Liver (tissue), 9 donors: Measurements from ENCODE around the gene ST3GAL2. TPM values are rescaled to one million over a fixed set of nuclear protein-coding genes. Genes with fewer than 3 reads are reported as not detected.

Experiments
- DNase-seq: peaks from one replicate; pipeline ENCODE4 v3.0.0-alpha.2; 2017; ENCODE audit warnings: low spot score
- H3K27ac ChIP-seq, 2 donors: one replicate each; pipeline ENCODE4 v1.7.0; 2013; ENCODE audit warnings: inconsistent platforms in 2 of 2, low read length in 2 of 2, control low read depth in 1 of 2, low read depth in 1 of 2, mild to moderate bottlenecking in 1 of 2
- H3K27me3 ChIP-seq, 4 donors: one replicate each; pipeline versions ENCODE4 v1.6.1 to v1.7.0; 2013; ENCODE audit warnings: low read length in 3 of 4, inconsistent platforms in 1 of 4, mild to moderate bottlenecking in 1 of 4, moderate library complexity in 1 of 4; ENCODE audit not compliant: control insufficient read depth in 4 of 4, insufficient read depth in 4 of 4
- H3K36me3 ChIP-seq, 4 donors: one replicate each; pipeline versions ENCODE4 v1.6.1 to v1.7.0; 2013; ENCODE audit warnings: low read length in 3 of 4, mild to moderate bottlenecking in 3 of 4, low read depth in 1 of 4, moderate library complexity in 1 of 4; ENCODE audit not compliant: control insufficient read depth in 4 of 4, insufficient read depth in 3 of 4
- H3K4me1 ChIP-seq, 4 donors: one replicate each; pipeline versions ENCODE4 v1.6.1 to v1.7.0; 2013; ENCODE audit warnings: low read length in 3 of 4, mild to moderate bottlenecking in 3 of 4, moderate library complexity in 1 of 4; ENCODE audit not compliant: control insufficient read depth in 4 of 4, insufficient read depth in 4 of 4
- H3K4me3 ChIP-seq, 3 donors: one replicate each; pipeline versions ENCODE4 v1.6.1 to v1.7.0; 2013; ENCODE audit warnings: low read length in 3 of 3, control low read depth in 1 of 3, low read depth in 1 of 3, mild to moderate bottlenecking in 1 of 3
- H3K9ac ChIP-seq, 2 donors: one replicate each; pipeline ENCODE4 v1.7.0; 2013; ENCODE audit warnings: low read length in 2 of 2, mild to moderate bottlenecking in 2 of 2, moderate library complexity in 2 of 2, control low read depth in 1 of 2, low read depth in 1 of 2
- H3K9me3 ChIP-seq, 4 donors: one replicate each; pipeline versions ENCODE4 v1.6.1 to v1.7.0; 2013; ENCODE audit warnings: low read length in 3 of 4; ENCODE audit not compliant: control insufficient read depth in 4 of 4
- ATF3 ChIP-seq: IDR thresholded peaks from 2 replicates; pipeline ENCODE4 v1.6.1; 2016; ENCODE audit warnings: antibody characterized with exemption
- CTCF ChIP-seq: fragments of 150-350 bp; IDR thresholded peaks from 2 replicates; pipeline ENCODE4 v1.5.1; 2017; ENCODE audit warnings: improper control_type of control experiment, low read depth, low read length; ENCODE audit not compliant: missing input control
- EGR1 ChIP-seq, 2 donors: IDR thresholded peaks; 2 replicates each; pipeline ENCODE4 v1.6.1; 2016 to 2018; ENCODE audit warnings: antibody characterized with exemption in 2 of 2, low read depth in 2 of 2
- FOXA1 ChIP-seq: IDR thresholded peaks from 2 replicates; pipeline ENCODE4 v1.6.1; 2016; ENCODE audit warnings: antibody characterized with exemption
- FOXA2 ChIP-seq: IDR thresholded peaks from 2 replicates; pipeline ENCODE4 v1.6.1; 2016; ENCODE audit warnings: antibody characterized with exemption
- GABPA ChIP-seq, 2 donors: IDR thresholded peaks in 1 of 2; conservative IDR thresholded peaks in 1 of 2; 2 replicates each; pipeline ENCODE4 v1.6.1; 2016; ENCODE audit warnings: antibody characterized with exemption in 2 of 2, mild to moderate bottlenecking in 1 of 2, moderate library complexity in 1 of 2
- HNF4A ChIP-seq, 2 donors: conservative IDR thresholded peaks; 2 replicates each; pipeline ENCODE4 v1.6.1; 2016; ENCODE audit warnings: antibody characterized with exemption in 2 of 2, mild to moderate bottlenecking in 2 of 2
- HNF4G ChIP-seq: IDR thresholded peaks from 2 replicates; pipeline ENCODE4 v1.6.1; 2016; ENCODE audit warnings: antibody characterized with exemption
- JUND ChIP-seq, 2 donors: IDR thresholded peaks; 2 replicates each; pipeline ENCODE4 v1.6.1; 2016; ENCODE audit warnings: antibody characterized with exemption in 2 of 2
- MAX ChIP-seq: IDR thresholded peaks from 2 replicates; pipeline ENCODE4 v1.6.1; 2016; ENCODE audit warnings: antibody characterized with exemption
- NR2F2 ChIP-seq: IDR thresholded peaks from 2 replicates; pipeline ENCODE4 v1.6.1; 2016; ENCODE audit warnings: antibody characterized with exemption
- RAD21 ChIP-seq, 2 donors: IDR thresholded peaks; 2 replicates each; pipeline ENCODE4 v1.6.1; 2016; ENCODE audit warnings: antibody characterized with exemption in 2 of 2, mild to moderate bottlenecking in 2 of 2
- REST ChIP-seq: IDR thresholded peaks from 2 replicates; pipeline ENCODE4 v1.6.1; 2016; ENCODE audit warnings: antibody characterized with exemption, mild to moderate bottlenecking
- RXRA ChIP-seq, 2 donors: IDR thresholded peaks; 2 replicates each; pipeline ENCODE4 v1.6.1; 2017 to 2018; ENCODE audit warnings: antibody characterized with exemption in 2 of 2, mild to moderate bottlenecking in 1 of 2
- SP1 ChIP-seq: IDR thresholded peaks from 2 replicates; pipeline ENCODE4 v1.6.1; 2018; ENCODE audit warnings: antibody characterized with exemption, mild to moderate bottlenecking
- TAF1 ChIP-seq: conservative IDR thresholded peaks from 2 replicates; pipeline ENCODE4 v1.6.1; 2016; ENCODE audit warnings: antibody characterized with exemption, mild to moderate bottlenecking
- YY1 ChIP-seq: IDR thresholded peaks from 2 replicates; pipeline ENCODE4 v1.6.1; 2016; ENCODE audit warnings: antibody characterized with exemption, mild to moderate bottlenecking
- ZBTB33 ChIP-seq: IDR thresholded peaks from 2 replicates; pipeline ENCODE4 v1.6.1; 2016; ENCODE audit warnings: antibody characterized with exemption
- WGBS: extraction: QIAGEN DNeasy Blood & Tissue Kit; methylation state at CpG from one replicate; pipeline ENCODE4 v1.1.7; 2013; 5-methylcytosine and 5-hydroxymethylcytosine counted together
- polyA plus RNA-seq, 2 donors: library from polyadenylated mRNA; stranded (reverse) in 1 of 2; unstranded in 1 of 2; fragments of 200-250 nt in 1 of 2; fragments of >200 nt in 1 of 2; fragmentation: Nextera tagmentation in 1 of 2; extraction: Ambion mirVana in 1 of 2; gene quantifications; one replicate each; pipeline versions ENCODE4 v1.2.1 to v1.2.3, GENCODE V29; 2013 to 2015
- total RNA-seq, 2 donors: library from RNA; depleted of rRNA; stranded (reverse); fragments of >200 nt; gene quantifications; one replicate each; pipeline ENCODE4 v1.2.3, GENCODE V29; 2014
- donor health status: healthy.
- donor health status: healthy.
- donor health status: healthy.
- donor health status: healthy.
- donor health status: healthy.

ST3GAL2 gene
- total and polyA plus RNA-seq, 4 donors = 3.9 to 53.1 (median 12.9) TPM

- DNase-seq = no peak
- Histone ChIP-seq H3K4me1 (no peaks in the 10 kb centered on the region), H3K4me3 (no peak overlapping the region), H3K9ac (no peak overlapping the region), H3K27me3 (no peaks in the 10 kb centered on the region), H3K36me3 (peaks cover under 1 to 41% (median 6%) of the 10 kb centered on the region in 4 donors), H3K27ac (no peak overlapping the region), H3K9me3 (no peaks in the 10 kb centered on the region)
- 95% methylated on average over 16 of the region's 16 CpGs for WGBS
- TF ChIP-seq ATF3 = no peak
- no peak for TF ChIP-seq REST
- no peak for TF ChIP-seq SP1
- TF ChIP-seq YY1 = no peak
- no peak for TF ChIP-seq HNF4A (conservative IDR thresholded peaks at IDR 0.05)
- TF ChIP-seq JUND (IDR thresholded peaks at IDR 0.05) = no peak
- no peak for TF ChIP-seq MAX
Observed at GRCh38 chr16:70468776-70469525, 30.1 kb upstream of the ST3GAL2 start.

- H3K27ac ChIP-seq = no peak overlapping the region
- H3K9ac ChIP-seq = no peak overlapping the region
- peaks cover 3 to 39% (median 7%) of the 10 kb centered on the region in 4 donors for H3K36me3 ChIP-seq
- DNase-seq = no peak
- 94% methylated on average over 8 of the region's 8 CpGs for WGBS
- no peak overlapping the region for H3K4me3 ChIP-seq
- H3K27me3 ChIP-seq = no peaks in the 10 kb centered on the region
- H3K9me3 ChIP-seq = no peaks in the 10 kb centered on the region
- TF ChIP-seq GABPA (IDR thresholded peaks at IDR 0.05 in 1 of 2, conservative IDR thresholded peaks at IDR 0.05 in 1 of 2) = no peak
- TF ChIP-seq ATF3 = no peak
- no peak for TF ChIP-seq RAD21 (IDR thresholded peaks at IDR 0.05)
- TF ChIP-seq YY1 = no peak
- TF ChIP-seq EGR1 (IDR thresholded peaks at IDR 0.05; ENCODE audit: low read depth in 2 of 2) = no peak
- TF ChIP-seq SP1 = no peak
- TF ChIP-seq TAF1 = no peak
- TF ChIP-seq RXRA (IDR thresholded peaks at IDR 0.05) = no peak
- TF ChIP-seq HNF4A (conservative IDR thresholded peaks at IDR 0.05) = no peak
- no peak for TF ChIP-seq CTCF
- no peak for TF ChIP-seq ZBTB33
- no peak for TF ChIP-seq FOXA2
- TF ChIP-seq MAX = no peak
- TF ChIP-seq JUND (IDR thresholded peaks at IDR 0.05) = no peak
- TF ChIP-seq FOXA1 = no peak
- no peak for TF ChIP-seq HNF4G
- no peak for TF ChIP-seq NR2F2
- TF ChIP-seq REST = no peak
- no peaks in the 10 kb centered on the region for H3K4me1 ChIP-seq
Observed at GRCh38 chr16:70467608-70468007, 28.7 kb upstream of the ST3GAL2 start.
